Heart right ventricle (tissue), 16 donors: ENCODE results near the gene AMIGO2. TPM values are rescaled to one million over a fixed set of nuclear protein-coding genes. Genes with fewer than 3 reads are reported as not detected.

Source experiments
- ATAC-seq, 8 donors: fragments of 200-7000 bp; cut with Tn5 transposase; one replicate each; pipeline ENCODE4 v1.9.1; 2020; ENCODE audit warnings: mild to moderate bottlenecking in 8 of 8, moderate library complexity in 8 of 8, moderate number of reproducible peaks in 1 of 8
- DNase-seq, 2 donors: peaks; one replicate each; pipeline ENCODE4 v3.0.0-alpha.2; 2020
- H3K27ac ChIP-seq, 10 donors: fragments of 200-600 bp; sonication (generic) in 2 of 10; one replicate each; pipeline versions ENCODE4 v1.5.0 to v1.8.0; 2020 to 2022; ENCODE audit warnings: mild to moderate bottlenecking in 3 of 10
- H3K27me3 ChIP-seq, 7 donors: fragments of 200-600 bp; one replicate each; pipeline ENCODE4 v1.8.0; 2021 to 2022; ENCODE audit warnings: mild to moderate bottlenecking in 2 of 7
- H3K36me3 ChIP-seq, 9 donors: fragments of 200-600 bp; sonication (generic) in 1 of 9; one replicate each; pipeline versions ENCODE4 v1.5.0 to v1.8.0; 2020 to 2022; ENCODE audit warnings: mild to moderate bottlenecking in 2 of 9
- H3K4me1 ChIP-seq, 9 donors: fragments of 200-600 bp; sonication (generic) in 1 of 9; one replicate each; pipeline versions ENCODE4 v1.5.0 to v1.8.0; 2020 to 2022; ENCODE audit warnings: mild to moderate bottlenecking in 4 of 9
- H3K4me3 ChIP-seq, 10 donors: fragments of 200-600 bp; sonication (generic) in 2 of 10; one replicate each; pipeline versions ENCODE4 v1.5.0 to v1.8.0; 2020 to 2022; ENCODE audit warnings: mild to moderate bottlenecking in 7 of 10, moderate library complexity in 2 of 10
- H3K9me3 ChIP-seq, 11 donors: fragments of 200-600 bp in 10 of 11; sonication (generic) in 2 of 11; one replicate each; pipeline versions ENCODE4 v1.5.0 to v1.8.0; 2013 to 2022; ENCODE audit warnings: mild to moderate bottlenecking in 2 of 11, control low read depth in 1 of 11, moderate library complexity in 1 of 11
- CTCF ChIP-seq, 9 donors: fragments of 200-600 bp; sonication (generic) in 2 of 9; IDR thresholded peaks; one replicate each; pipeline versions ENCODE4 v1.5.0 to v1.8.0; 2021 to 2022; ENCODE audit warnings: antibody characterized with exemption in 9 of 9, mild to moderate bottlenecking in 5 of 9, moderate library complexity in 1 of 9
- WGBS, 2 donors: extraction: QIAGEN DNeasy Blood & Tissue Kit; methylation state at CpG; one replicate each; pipeline ENCODE4 v1.1.7; 2013; ENCODE audit warnings: inconsistent platforms in 1 of 2; 5-methylcytosine and 5-hydroxymethylcytosine counted together
- intact Hi-C, 10 donors: fragments of 100-400 bp; cut with DNase I; formaldehyde crosslinking; loops; one replicate each; pipeline versions ENCODE4 v1.11.1 to v1.14.2; 2022
- polyA plus RNA-seq, 2 donors: library from polyadenylated mRNA; stranded (reverse); fragments of 200-250 nt; gene quantifications; one replicate each; pipeline ENCODE4 v1.2.3, GENCODE V29; 2013
- total RNA-seq, 10 donors: library from RNA; stranded (reverse); fragmentation: NEBNext Ultra II Directional in 3 of 10; extraction: Animal tissue kit (Norgen Biotek cat#: 25700) in 3 of 10; gene quantifications; one replicate each; pipeline versions ENCODE4 v1.2.1 to v1.2.4, GENCODE V29; 2021 to 2023
- donor health status: Arrhythmogenic right ventricular cardiomyopathy.
- donor health status: ischemic (EF 13 %, LVEDD 7.1; RV severe dilation, severe dysfunction).
- donor health status: healthy with polysubstance abuse.
- donor health status: DM: no; HTN: yes; CAD: no.
- donor health status: DM: no; HTN: no; CAD: no.
- donor health status: ischemic (EF 25% LVEDD 6.9; RV normal size, moderate dysfunction).
- donor health status: ischemic (EF 25% LVEDD 5.7; RV mildly dilated, moderate dysfunction).
- donor health status: healthy.
- donor health status: DM: yes; HTN: yes; CAD: no.
- donor health status: Ischemic cardiomyopathy.
- donor health status: ischemic (EF 35%, LVEDD 5.7; RV mildly dilated, moderate dysfunction).
- donor health status: nonischemic (EF 11% LVEDD 7.7; RV severe dilation, severe dysfunction).
- donor health status: DM: yes; HTN: yes; CAD: no.
- donor health status: PGD.
- donor health status: ischemic (EF 29% LVEDD 5.4; RV normal size, mild dysfunction).
- donor health status: nonischemic (EF 23%, LVEDD 6.1; RV moderate dilation, normal function).

Gene AMIGO2
- total and polyA plus RNA-seq, 12 donors = 1.1 to 3.3 (median 2.2) TPM

DNA sequence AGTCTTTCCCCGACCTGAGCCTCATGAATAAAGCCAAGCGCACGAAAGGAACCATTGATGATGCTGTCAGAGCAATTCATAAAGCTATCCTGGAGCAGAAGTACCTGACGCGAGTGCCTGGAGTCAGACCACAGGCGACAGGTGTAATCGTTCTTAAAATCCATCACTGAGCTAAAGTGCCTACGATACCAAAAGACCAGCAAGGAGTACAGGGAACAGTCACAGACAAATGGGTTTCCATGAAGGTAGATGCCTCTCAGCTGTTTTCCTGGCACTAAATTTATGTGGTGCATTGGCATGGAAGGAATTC lies 1.7 kb downstream of the AMIGO2 start:
- intact Hi-C loops = loop anchor here in 3 of 10 donors (2.0 to 5.0 kb wide), 3 partner anchors 229 to 319 kb away; no protein-coding TSS in a partner anchor
- Histone ChIP-seq H3K4me1 (peaks cover 0 to 30% (median 15%) of the 10 kb centered on the region in 9 donors), H3K4me3 (peak overlapping the region in 4 of 10 donors; percentile 69 to 80 (median 77)), H3K27ac (no peak overlapping the region), H3K36me3 (no peaks in the 10 kb centered on the region), H3K27me3 (peaks cover 0 to 22% (median 11%) of the 10 kb centered on the region in 7 donors), H3K9me3 (no peaks in the 10 kb centered on the region)
- no peak for TF ChIP-seq CTCF (IDR thresholded peaks at IDR 0.05)
- ATAC-seq (no peak), DNase-seq (no peak)
- WGBS, 2 donors = 93 to 95% methylated on average over 8 of the region's 8 CpGs

DNA sequence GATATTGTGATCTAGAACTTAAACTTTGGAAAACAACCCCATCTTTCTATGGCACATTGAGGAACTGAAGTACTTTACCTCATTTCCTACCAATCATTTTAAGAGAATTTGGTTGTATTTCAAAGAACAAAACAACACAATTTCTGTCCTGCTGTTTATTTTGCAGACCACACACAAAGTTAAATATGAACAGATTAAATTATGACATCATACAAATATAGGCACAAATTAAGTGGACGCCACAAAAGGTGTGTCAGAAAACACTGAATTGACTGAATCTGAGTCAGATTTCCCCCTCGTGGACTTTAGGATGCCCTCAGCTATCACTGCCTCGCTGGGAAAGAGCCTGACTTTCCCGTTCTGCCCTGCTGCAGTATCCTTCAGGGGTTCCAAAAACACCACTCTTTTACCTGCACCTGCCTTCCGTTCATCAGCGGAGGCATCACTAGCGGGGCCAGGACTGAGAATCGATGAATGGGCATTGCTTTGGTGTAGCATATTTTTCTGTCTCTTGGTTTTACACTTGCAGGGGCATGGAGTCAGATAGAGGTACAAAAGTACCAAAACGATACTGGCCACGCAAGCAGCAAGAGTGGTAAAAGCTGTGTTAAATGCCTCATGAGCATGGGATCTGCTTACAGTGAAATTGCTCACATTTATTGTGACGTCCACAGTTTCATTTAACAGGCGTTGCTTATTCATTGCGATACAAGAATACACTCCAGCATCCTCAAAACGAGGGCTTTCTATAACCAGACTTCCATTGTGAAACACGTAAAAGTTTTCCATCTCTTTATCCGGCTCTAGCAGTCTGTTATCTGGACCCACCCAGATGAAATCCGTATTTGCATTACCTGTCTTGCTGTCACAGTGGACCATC lies 2.3 kb downstream of the AMIGO2 start:
- no peak overlapping the region for H3K27ac ChIP-seq
- ATAC-seq = no peak
- no peaks in the 10 kb centered on the region for H3K36me3 ChIP-seq
- H3K9me3 ChIP-seq = no peaks in the 10 kb centered on the region
- WGBS, 2 donors = 89 to 92% methylated on average over 17 of the region's 17 CpGs
- H3K4me3 ChIP-seq = peak overlapping the region in 2 of 10 donors; percentile 69 to 77
- no peak for TF ChIP-seq CTCF (IDR thresholded peaks at IDR 0.05)
- peaks cover 0 to 24% (median 14%) of the 10 kb centered on the region in 9 donors for H3K4me1 ChIP-seq
- DNase-seq = no peak
- H3K27me3 ChIP-seq = peaks cover 0 to 22% (median 11%) of the 10 kb centered on the region in 7 donors
- intact Hi-C loops = loop anchor here in 3 of 10 donors (2.0 to 5.0 kb wide), 3 partner anchors 229 to 320 kb away; no protein-coding TSS in a partner anchor

GRCh38 chr12:47075192-47076084 lies 4.3 kb downstream of the AMIGO2 start:
- ATAC-seq (no peak), DNase-seq (no peak)
- H3K4me3 ChIP-seq = no peak overlapping the region
- H3K27me3 ChIP-seq = peaks cover 0 to 22% (median 11%) of the 10 kb centered on the region in 7 donors
- H3K4me1 ChIP-seq = peaks cover 0 to 14% (median 9%) of the 10 kb centered on the region in 9 donors
- WGBS, 2 donors = 86 to 91% methylated on average over 7 of the region's 7 CpGs
- TF ChIP-seq CTCF (IDR thresholded peaks at IDR 0.05) = no peak
- H3K9me3 ChIP-seq = no peaks in the 10 kb centered on the region
- H3K27ac ChIP-seq = no peak overlapping the region
- intact Hi-C loops = loop anchor here in 2 of 10 donors (5.0 kb wide), 2 partner anchors 312 to 322 kb away; no protein-coding TSS in a partner anchor
- H3K36me3 ChIP-seq = no peaks in the 10 kb centered on the region

DNA sequence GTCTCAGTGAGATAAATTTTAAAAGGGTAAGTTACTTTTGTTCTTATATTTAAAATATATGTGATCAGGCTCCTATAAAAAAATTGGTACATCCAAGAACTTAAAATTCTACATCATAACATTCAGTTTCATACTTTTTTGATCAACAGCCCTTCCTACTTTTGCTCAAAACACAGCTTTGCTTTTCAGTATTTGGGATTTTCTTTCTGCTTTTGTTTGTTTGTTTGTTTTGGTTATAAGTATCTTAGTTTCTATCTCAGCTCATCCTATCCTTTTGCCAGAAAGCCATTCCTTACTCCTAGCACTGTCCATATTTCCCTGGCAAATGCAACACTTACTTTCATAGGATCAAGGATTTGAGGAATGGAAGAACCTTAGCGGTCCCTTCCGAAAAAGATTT lies 5.0 kb downstream of the AMIGO2 start:
- intact Hi-C loops = loop anchor here in 2 of 10 donors (5.0 kb wide), 2 partner anchors 313 to 323 kb away; no protein-coding TSS in a partner anchor
- WGBS, 2 donors = 94% methylated on average over 2 of the region's 2 CpGs

More for the DNA sequence above, 5.0 kb downstream of the AMIGO2 start:
- no peak for TF ChIP-seq CTCF (IDR thresholded peaks at IDR 0.05)
- H3K27me3 ChIP-seq = peaks cover 0 to 22% (median 11%) of the 10 kb centered on the region in 7 donors
- ATAC-seq (no peak), DNase-seq (no peak)
- H3K27ac ChIP-seq = no peak overlapping the region
- H3K4me3 ChIP-seq = no peak overlapping the region
- no peaks in the 10 kb centered on the region for H3K36me3 ChIP-seq
- H3K9me3 ChIP-seq = no peaks in the 10 kb centered on the region
- H3K4me1 ChIP-seq = peaks cover 0 to 17% (median 11%) of the 10 kb centered on the region in 9 donors
